ENCODE data around the gene BRD3. TPM values are rescaled to one million over a fixed set of nuclear protein-coding genes. Genes with fewer than 3 reads are reported as not detected.

The BRD3 gene
- total RNA-seq, 1 donor from 2014 or later = 19.9 TPM

DNA sequence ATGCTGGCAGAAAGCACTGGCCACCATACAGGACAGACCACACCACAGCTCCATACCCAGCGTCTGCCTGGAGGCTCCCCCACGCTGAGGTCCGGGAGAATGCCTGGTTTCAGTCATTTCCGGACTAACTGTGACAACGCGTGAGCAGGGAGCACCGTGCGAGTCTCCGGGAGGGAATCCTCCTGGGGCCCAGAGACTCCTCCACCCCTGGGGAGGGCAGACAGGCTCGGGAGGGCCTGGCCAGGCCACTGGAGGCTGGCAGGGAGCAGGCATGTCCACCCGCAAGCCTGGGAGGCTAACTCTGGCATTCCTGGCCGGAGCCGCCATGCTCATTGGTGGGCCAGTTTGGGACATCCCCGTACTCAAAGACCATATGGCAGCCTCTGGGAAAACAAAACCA is 36.0 kb downstream of the BRD3 start:
- no peak overlapping the region for H3K4me3 ChIP-seq (ENCODE audit: low read depth, low read length)
- DNase-seq (ENCODE audit: low read depth) = no peak
- TF ChIP-seq, protein P1, sequence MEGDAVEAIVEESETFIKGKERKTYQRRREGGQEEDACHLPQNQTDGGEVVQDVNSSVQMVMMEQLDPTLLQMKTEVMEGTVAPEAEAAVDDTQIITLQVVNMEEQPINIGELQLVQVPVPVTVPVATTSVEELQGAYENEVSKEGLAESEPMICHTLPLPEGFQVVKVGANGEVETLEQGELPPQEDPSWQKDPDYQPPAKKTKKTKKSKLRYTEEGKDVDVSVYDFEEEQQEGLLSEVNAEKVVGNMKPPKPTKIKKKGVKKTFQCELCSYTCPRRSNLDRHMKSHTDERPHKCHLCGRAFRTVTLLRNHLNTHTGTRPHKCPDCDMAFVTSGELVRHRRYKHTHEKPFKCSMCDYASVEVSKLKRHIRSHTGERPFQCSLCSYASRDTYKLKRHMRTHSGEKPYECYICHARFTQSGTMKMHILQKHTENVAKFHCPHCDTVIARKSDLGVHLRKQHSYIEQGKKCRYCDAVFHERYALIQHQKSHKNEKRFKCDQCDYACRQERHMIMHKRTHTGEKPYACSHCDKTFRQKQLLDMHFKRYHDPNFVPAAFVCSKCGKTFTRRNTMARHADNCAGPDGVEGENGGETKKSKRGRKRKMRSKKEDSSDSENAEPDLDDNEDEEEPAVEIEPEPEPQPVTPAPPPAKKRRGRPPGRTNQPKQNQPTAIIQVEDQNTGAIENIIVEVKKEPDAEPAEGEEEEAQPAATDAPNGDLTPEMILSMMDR (conservative IDR thresholded peaks at IDR 0.05; ENCODE audit: low read depth, low read length) = no peak

DNA sequence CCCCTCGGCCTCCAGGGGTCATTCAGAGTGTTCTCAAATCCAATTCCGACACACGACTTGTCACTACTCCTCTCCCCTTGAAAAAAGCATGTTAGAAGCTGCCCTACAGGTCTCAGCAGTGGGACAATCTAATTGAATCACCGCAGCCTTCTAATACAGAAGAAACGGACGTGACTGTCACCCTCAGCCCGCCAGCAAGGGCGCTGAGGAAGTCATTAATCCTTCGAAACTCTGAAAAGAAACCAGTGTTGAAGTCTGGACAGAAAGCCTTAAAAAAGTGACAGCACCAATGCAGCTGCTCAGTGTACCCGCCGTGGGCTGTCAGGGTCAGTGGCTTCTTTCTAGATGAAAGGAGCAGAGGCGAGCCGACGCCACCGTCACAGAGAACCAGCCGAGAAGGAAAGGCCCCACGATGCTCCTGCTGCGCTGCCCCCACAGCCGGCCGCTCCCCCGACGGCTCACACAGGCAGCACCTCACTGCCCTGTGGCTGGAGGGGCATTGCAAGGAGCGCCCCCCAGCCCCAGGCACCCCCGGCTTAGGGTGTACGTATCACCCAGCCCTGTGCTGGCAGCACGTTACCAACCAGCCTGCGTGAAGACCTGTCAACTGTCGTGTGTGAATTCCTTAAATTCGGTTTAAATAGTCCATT is 36.9 kb downstream of the BRD3 start:
- DNase-seq (ENCODE audit: low read depth) = no peak
- TF ChIP-seq, protein P1 (conservative IDR thresholded peaks at IDR 0.05; ENCODE audit: low read depth, low read length) = no peak
- H3K4me3 ChIP-seq (ENCODE audit: low read depth, low read length) = no peak overlapping the region

DNA sequence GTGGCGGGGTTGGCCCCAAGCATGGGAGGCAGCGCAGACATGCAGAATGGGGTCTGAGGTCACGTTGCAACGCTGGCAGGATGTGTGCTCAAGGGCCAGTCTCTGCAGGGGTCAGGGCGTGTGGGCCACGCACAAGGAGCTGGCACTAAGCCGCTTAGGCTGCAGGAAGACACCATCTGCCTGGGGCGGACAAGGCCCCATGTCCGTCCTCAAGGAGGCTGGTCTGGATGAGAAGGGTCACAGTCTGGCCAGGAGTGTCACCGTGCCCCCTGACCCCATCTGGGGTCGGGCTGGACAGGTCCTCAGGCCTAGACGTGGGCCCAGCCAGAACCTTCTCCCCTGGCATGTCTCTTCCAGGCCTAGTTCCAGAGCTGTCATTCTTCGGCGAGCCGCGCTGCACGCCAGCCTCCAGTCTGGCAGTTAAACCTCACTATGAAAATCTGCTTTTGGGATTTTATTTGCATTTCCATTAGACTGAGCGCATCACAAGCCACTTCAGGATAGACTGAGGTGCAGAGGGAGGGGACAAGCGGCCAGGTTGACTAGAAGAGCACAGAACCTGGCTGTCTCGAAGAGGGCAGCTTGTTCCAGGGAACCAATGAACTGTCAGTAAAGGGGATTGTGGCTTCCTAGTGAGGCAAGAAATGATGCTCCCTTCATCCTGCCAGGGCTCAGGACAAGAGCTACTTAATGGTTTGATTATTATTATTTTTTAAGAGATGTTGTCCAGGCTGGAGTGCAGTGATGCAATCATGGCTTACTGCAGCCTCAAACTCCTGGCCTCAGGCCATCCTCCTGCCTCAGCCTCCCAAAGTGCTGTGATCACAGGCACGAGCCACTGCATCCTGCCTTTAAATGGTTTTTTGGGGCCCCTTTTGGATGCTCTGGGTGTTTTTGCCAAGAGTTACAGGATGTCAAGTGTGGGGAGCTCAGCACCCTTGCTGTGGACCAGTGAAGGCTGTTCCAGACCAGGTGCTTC is 38.3 kb downstream of the BRD3 start:
- TF ChIP-seq, protein P1 (conservative IDR thresholded peaks at IDR 0.05; ENCODE audit: low read depth, low read length) = no peak
- DNase-seq (ENCODE audit: low read depth) = no peak
- no peak overlapping the region for H3K4me3 ChIP-seq (ENCODE audit: low read depth, low read length)

DNA sequence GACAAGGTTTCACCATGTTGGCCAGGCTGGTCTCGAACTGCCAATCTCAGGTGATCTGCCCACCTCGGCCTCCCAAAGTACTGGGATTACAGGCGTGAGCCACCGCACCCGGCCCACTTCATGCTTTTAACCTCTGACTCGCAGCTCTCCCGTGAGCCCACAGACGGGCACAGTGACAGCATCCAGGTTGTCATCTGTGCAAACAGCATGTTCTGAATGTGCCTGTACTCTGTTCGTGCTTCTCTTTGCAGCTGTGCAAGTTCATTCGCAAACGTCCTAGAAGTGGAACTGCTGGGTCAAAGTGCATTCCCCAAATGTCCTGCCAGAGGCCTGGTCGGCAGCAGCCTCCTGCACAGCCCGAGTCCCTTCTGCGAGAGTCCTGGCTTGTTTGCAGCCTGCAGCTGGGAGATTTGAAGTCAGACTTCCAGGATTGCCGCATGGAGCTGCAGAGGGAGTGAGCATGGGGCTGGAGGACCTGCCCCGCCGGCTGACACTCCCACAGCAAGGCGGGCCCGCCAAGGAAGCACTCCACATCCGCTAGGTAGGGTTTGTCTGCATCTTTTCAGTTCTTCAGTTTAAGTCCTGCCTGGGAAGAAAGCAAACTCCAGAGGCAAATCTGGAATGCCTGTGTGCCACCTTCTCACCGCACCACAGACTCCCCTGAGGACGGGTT is 39.1 kb downstream of the BRD3 start:
- DNase-seq (ENCODE audit: low read depth) = no peak
- no peak overlapping the region for H3K4me3 ChIP-seq (ENCODE audit: low read depth, low read length)
- TF ChIP-seq, protein P1 (conservative IDR thresholded peaks at IDR 0.05; ENCODE audit: low read depth, low read length) = no peak

DNA sequence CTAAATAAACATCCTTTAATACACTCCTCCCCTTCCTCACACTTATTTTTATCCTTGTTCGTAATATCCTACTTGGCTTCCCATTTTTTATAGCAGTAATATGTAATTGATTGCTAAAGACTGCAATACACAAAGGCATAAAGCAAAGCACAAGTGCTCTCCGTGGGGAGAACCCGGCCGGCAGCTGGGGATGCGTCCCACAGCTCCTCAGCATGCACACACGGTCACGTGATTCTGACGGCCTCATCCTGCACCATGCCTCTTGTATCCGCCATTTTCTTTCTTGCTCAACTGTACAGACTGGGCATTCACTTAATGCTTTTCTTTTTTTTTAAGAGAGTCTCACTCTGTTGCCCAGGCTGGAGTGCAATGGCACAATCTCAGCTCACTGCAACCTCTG is 39.8 kb downstream of the BRD3 start:
- DNase-seq (ENCODE audit: low read depth) = no peak

DNA sequence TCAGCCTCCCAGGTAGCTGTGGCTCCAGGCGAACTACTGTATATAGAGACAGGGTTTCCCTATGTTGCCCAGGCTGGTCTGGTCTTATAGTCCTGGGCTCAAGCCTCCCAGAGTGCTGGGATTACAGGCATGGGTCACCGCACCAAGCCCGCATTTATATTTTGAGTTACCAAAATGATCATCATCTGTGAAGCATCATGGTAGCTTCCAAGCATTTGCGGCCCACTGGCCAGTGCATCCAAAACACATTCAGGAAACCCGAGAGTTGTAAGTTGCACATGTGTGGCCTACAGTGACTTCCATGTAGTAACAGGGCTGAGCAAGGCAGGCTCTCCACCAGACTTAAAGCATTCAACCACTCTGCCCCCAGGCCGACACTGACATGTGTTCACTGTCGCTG is 40.3 kb downstream of the BRD3 start:
- no peak for DNase-seq (ENCODE audit: low read depth)
- H3K4me3 ChIP-seq (ENCODE audit: low read depth, low read length) = no peak overlapping the region
- TF ChIP-seq, protein P1 (conservative IDR thresholded peaks at IDR 0.05; ENCODE audit: low read depth, low read length) = no peak

More for the DNA sequence above, 39.8 kb downstream of the BRD3 start:
- no peak overlapping the region for H3K4me3 ChIP-seq (ENCODE audit: low read depth, low read length)
- TF ChIP-seq, protein P1 (conservative IDR thresholded peaks at IDR 0.05; ENCODE audit: low read depth, low read length) = no peak

All from epithelial cell of proximal tubule (primary cell).